OCI-LY7 (cell line): ENCODE results near the gene MDK.

Experiments used
- EZH2phosphoT487 ChIP-seq: fragments of 200-600 bp; sonication (generic); IDR thresholded peaks from 2 replicates; pipeline ENCODE4 v1.6.1; 2018; ENCODE audit warnings: low read depth, borderline replicate concordance, mild to moderate bottlenecking, mixed run types, antibody characterized with exemption, low read length, moderate library complexity, mixed read lengths
- TF ChIP-seq, protein P1 (sequence below): fragments of 200-600 bp; sonication (generic); conservative IDR thresholded peaks from 2 replicates; pipeline ENCODE4 v1.5.1; 2014; ENCODE audit warnings: mild to moderate bottlenecking, antibody characterized with exemption, low read length, moderate library complexity, mixed read lengths

DNA sequence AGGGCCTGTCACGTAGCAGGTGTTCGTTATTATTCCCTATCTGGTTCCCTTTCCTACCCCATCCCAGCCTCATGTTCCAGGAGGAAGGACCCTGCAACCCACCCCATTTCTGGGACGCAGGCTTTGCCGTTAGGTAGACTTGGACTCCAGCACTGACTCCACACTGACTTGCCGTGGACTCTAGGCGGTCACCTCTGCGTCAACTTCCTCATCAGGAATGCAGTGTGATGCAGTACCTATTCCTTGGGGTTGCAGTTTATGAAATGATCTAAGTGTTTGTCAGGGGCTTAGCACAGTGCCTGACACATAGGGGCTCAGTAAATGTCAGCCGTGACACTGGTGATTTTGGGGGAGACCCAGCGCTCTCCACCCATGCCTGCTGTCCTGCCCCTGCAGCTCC is 17.4 kb upstream of the MDK start:
- TF ChIP-seq, protein P1, sequence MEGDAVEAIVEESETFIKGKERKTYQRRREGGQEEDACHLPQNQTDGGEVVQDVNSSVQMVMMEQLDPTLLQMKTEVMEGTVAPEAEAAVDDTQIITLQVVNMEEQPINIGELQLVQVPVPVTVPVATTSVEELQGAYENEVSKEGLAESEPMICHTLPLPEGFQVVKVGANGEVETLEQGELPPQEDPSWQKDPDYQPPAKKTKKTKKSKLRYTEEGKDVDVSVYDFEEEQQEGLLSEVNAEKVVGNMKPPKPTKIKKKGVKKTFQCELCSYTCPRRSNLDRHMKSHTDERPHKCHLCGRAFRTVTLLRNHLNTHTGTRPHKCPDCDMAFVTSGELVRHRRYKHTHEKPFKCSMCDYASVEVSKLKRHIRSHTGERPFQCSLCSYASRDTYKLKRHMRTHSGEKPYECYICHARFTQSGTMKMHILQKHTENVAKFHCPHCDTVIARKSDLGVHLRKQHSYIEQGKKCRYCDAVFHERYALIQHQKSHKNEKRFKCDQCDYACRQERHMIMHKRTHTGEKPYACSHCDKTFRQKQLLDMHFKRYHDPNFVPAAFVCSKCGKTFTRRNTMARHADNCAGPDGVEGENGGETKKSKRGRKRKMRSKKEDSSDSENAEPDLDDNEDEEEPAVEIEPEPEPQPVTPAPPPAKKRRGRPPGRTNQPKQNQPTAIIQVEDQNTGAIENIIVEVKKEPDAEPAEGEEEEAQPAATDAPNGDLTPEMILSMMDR, result no peak
- TF ChIP-seq EZH2phosphoT487, result no peak
